GM19395 (cell line): Measurements from ENCODE around the gene CATSPER1.

Experiments
- ATAC-seq: cut with Tn5 transposase; IDR thresholded peaks from one replicate; pipeline ENCODE4 v1.9.1; 2021; ENCODE audit warnings: mild to moderate bottlenecking, moderate library complexity; ENCODE audit not compliant: unreplicated experiment

The CATSPER1 gene

GRCh38 chr11:65973439-65974110 is 52.7 kb downstream of the CATSPER1 start:
- no peak for ATAC-seq

GRCh38 chr11:65972116-65972515 is 54.2 kb downstream of the CATSPER1 start:
- no peak for ATAC-seq

GRCh38 chr11:65968600-65969482 is 57.4 kb downstream of the CATSPER1 start:
- ATAC-seq, result no peak

GRCh38 chr11:65967329-65967934 is 58.8 kb downstream of the CATSPER1 start:
- no peak for ATAC-seq
